ENCODE data around the gene ARL8B.

DNA sequence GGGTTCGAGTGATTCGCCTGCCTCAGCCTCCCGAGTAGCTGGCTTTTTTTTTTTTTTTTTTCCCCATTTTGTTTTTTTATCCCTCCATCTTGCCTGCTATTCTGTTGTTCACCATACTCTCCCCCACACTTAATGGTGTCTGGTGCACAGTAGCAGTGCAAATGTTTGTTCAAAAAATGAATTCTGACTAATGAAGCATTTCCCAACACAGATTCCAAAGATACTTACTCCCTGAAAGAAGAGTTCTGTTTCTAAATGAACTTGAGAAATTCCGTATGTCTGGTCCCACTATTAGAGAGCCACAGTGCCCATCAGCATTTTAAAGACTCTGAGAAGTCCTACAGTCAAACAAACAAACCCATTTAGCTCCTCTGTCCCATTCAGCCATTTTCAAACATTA lies 74.9 kb downstream of the ARL8B start:
- TF ChIP-seq CTCF (conservative IDR thresholded peaks at IDR 0.05 in 1 of 2, IDR thresholded peaks at IDR 0.05 in 1 of 2; ENCODE audit: low read depth in 1 of 2, low read length in 2 of 2) (no peak), EZH2 (IDR thresholded peaks at IDR 0.05; ENCODE audit: low read length, missing control alignments) (no peak)

Measured in fibroblast of lung (primary cell).